ENCODE results near the gene FLRT3.

Gene FLRT3

GRCh38 chr20:14303651-14304050, 33.8 kb downstream of the FLRT3 start:
- Histone ChIP-seq H3K27me3 (ENCODE audit: insufficient read depth, low read depth, severe bottlenecking) (no peaks in the 10 kb centered on the region), H3K27ac (no peak overlapping the region), H3K9me3 (ENCODE audit: severe bottlenecking) (no peaks in the 10 kb centered on the region), H3K36me3 (no peaks in the 10 kb centered on the region), H3K4me3 (ENCODE audit: low read depth, low read length) (no peak overlapping the region)
- no peak for TF ChIP-seq CTCF (IDR thresholded peaks at IDR 0.05; ENCODE audit: low read depth, low read length)
- DNase-seq: no peak

GRCh38 chr20:14303106-14303505, 34.3 kb downstream of the FLRT3 start:
- TF ChIP-seq CTCF (IDR thresholded peaks at IDR 0.05; ENCODE audit: low read depth, low read length): no peak
- DNase-seq: peak; percentile 36
- Histone ChIP-seq H3K9me3 (ENCODE audit: severe bottlenecking) (no peaks in the 10 kb centered on the region), H3K27ac (no peak overlapping the region), H3K36me3 (no peaks in the 10 kb centered on the region), H3K4me3 (ENCODE audit: low read depth, low read length) (no peak overlapping the region), H3K27me3 (ENCODE audit: insufficient read depth, low read depth, severe bottlenecking) (no peaks in the 10 kb centered on the region)

GRCh38 chr20:14299831-14300230, 37.6 kb downstream of the FLRT3 start:
- H3K9me3 ChIP-seq (ENCODE audit: severe bottlenecking): no peaks in the 10 kb centered on the region
- no peaks in the 10 kb centered on the region for H3K36me3 ChIP-seq
- no peak for TF ChIP-seq CTCF (IDR thresholded peaks at IDR 0.05; ENCODE audit: low read depth, low read length)
- H3K27me3 ChIP-seq (ENCODE audit: insufficient read depth, low read depth, severe bottlenecking): no peaks in the 10 kb centered on the region
- no peak overlapping the region for H3K4me3 ChIP-seq (ENCODE audit: low read depth, low read length)
- no peak for DNase-seq
- H3K27ac ChIP-seq: no peak overlapping the region

- no peaks in the 10 kb centered on the region for H3K27me3 ChIP-seq (ENCODE audit: insufficient read depth, low read depth, severe bottlenecking)
- no peaks in the 10 kb centered on the region for H3K9me3 ChIP-seq (ENCODE audit: severe bottlenecking)
- no peak for DNase-seq
- H3K4me3 ChIP-seq (ENCODE audit: low read depth, low read length): no peak overlapping the region
- no peak for TF ChIP-seq CTCF (IDR thresholded peaks at IDR 0.05; ENCODE audit: low read depth, low read length)
- H3K36me3 ChIP-seq: no peaks in the 10 kb centered on the region
- H3K27ac ChIP-seq: no peak overlapping the region
These were observed 41.6 kb downstream of the FLRT3 start for GRCh38 chr20:14295770-14296309.

- TF ChIP-seq CTCF (IDR thresholded peaks at IDR 0.05; ENCODE audit: low read depth, low read length): no peak
- no peak overlapping the region for H3K27ac ChIP-seq
- no peaks in the 10 kb centered on the region for H3K9me3 ChIP-seq (ENCODE audit: severe bottlenecking)
- DNase-seq: no peak
- H3K27me3 ChIP-seq (ENCODE audit: insufficient read depth, low read depth, severe bottlenecking): no peaks in the 10 kb centered on the region
- H3K4me3 ChIP-seq (ENCODE audit: low read depth, low read length): no peak overlapping the region
- no peaks in the 10 kb centered on the region for H3K36me3 ChIP-seq
These were observed 42.2 kb downstream of the FLRT3 start for GRCh38 chr20:14295238-14295637.

- TF ChIP-seq CTCF (IDR thresholded peaks at IDR 0.05; ENCODE audit: low read depth, low read length): no peak
- no peak overlapping the region for H3K27ac ChIP-seq
These were observed 45.9 kb downstream of the FLRT3 start for GRCh38 chr20:14291502-14291901.

More at GRCh38 chr20:14291502-14291901, 45.9 kb downstream of the FLRT3 start:
- H3K9me3 ChIP-seq (ENCODE audit: severe bottlenecking): no peaks in the 10 kb centered on the region
- no peak overlapping the region for H3K4me3 ChIP-seq (ENCODE audit: low read depth, low read length)
- no peaks in the 10 kb centered on the region for H3K27me3 ChIP-seq (ENCODE audit: insufficient read depth, low read depth, severe bottlenecking)
- no peak for DNase-seq
- no peaks in the 10 kb centered on the region for H3K36me3 ChIP-seq

Measured in WERI-Rb-1 (cell line).